Globus pallidus (tissue), 1 donor: ENCODE measurements around the gene ABL1.

ENCODE experiments used
- DNase-seq: peaks from one replicate; pipeline ENCODE4 v3.0.0-alpha.2; 2015; ENCODE audit warnings: low spot score

ABL1 gene

DNA sequence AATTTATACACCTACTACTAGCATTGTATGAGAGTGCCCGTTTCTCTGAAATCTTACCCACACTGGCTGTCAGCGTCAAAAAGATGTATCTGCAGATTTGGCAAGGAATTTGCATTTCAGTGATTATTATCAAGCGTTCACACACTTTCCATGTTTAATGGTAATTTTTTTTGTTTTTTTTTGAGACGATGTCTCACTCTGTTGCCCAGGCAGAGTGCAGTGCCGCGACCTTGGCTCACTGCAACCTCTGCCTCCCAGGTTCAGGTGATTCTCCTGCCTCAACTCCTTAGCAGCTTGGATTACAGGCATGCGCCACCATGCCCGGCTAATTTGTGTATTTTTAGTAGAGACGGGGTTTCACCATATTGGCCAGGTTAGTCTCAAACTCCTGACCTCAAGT, 14.3 kb downstream of the ABL1 start:
- no peak for DNase-seq

DNA sequence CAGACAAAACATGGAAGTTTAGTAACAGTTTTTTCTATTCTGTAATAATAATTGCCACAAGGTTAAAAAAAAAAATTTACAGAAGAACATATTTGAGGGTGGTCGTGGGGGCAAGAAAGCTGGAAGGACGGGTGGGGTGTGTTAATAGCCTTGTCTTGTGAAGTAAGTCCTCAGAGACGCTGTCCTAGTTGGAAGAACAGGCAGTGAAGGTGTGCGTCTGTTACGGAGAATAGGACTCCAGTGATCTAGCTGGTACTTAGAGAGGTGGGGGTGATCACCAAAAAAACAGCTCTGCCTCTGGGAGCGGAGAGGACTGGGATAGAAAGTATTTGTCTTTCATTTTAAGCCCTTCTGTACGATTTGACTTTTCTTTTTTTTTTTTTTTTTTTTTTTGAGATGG, 17.7 kb downstream of the ABL1 start:
- no peak for DNase-seq

DNA sequence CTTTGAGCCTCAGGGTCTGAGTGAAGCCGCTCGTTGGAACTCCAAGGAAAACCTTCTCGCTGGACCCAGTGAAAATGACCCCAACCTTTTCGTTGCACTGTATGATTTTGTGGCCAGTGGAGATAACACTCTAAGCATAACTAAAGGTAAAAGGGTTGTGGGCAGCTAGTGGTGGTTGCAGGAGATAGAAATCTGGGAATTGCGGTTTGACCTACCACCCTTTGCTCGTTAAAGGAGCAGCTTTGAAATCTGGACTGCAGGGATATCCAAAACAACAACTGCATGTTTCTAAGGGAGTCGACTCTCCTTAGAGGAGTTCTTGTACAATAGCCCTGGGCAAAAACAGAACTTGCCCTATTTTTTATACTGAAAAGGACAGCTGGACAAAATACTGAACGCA, 19.0 kb downstream of the ABL1 start:
- DNase-seq: no peak

DNA sequence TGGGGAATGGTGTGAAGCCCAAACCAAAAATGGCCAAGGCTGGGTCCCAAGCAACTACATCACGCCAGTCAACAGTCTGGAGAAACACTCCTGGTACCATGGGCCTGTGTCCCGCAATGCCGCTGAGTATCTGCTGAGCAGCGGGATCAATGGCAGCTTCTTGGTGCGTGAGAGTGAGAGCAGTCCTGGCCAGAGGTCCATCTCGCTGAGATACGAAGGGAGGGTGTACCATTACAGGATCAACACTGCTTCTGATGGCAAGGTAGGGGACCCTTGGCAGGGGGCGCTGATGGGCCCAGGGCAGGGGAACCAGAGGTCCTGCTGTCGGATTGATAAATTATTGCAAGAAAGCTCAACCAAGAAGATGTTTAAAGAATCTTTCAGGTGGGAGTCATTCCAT, 19.8 kb downstream of the ABL1 start:
- no peak for DNase-seq

DNA sequence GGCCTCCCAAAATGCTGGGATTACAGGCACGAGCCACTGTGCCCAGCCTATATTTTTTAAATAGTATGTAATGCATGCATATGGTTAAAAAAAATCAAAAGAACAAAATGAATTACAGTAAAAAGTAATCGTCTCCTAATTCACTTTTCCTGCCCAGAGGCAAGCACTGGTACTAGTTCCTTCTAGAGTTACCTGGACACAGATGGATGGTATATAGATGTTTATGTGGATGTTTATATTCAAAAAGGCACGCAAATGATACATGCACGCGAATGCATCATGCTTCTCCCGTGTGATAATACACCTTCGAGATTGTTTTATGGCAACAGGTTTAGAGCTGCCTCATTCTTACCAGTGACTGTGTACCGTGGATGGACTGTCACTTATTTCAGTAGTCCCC, 21.4 kb downstream of the ABL1 start:
- DNase-seq: no peak

DNA sequence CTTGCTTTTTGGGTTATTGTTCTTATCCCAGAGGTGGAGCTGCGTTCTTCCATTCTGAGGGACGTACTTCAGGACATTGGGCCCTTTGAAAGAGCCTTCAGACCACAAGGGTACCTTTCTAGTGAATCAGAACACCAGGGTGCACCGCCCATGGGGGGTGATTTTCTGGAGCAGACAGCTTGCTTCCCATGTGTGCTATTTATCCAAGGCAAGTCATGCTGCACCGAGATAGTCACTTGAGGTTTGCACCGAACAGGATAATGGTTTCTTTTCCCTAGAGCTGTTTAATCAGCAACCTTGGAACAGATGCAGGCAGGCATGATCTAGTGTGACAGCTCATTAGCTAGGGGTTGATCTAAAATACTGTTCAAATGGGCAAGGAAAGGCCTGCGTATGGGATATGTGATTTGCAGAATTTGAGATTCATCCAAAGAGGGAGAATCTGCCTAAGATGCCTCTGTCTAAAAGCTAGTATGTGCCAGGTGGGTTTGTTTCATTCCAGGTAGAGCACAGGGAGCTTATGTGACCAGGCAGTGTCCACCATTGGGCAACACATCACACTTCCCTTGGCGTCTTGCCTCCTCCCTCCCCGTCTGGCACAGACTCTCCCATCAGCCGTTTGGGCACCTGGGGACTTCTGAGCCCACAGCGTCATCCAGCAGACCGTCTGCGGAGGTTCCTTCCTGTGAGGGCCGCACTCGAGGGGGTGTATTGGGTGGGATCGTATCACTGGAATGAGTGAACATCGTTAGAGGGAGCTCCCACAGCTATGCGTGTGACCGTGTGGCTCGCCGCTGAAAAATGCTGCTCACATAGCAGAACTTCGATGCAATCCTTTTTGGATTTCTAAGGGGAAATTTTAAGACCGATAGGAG, 23.0 kb downstream of the ABL1 start:
- no peak for DNase-seq

GRCh38 chr9:130858739-130859705, 24.0 kb downstream of the ABL1 start:
- no peak for DNase-seq

GRCh38 chr9:130860458-130861316, 25.6 kb downstream of the ABL1 start:
- no peak for DNase-seq

- no peak for DNase-seq
Observed at GRCh38 chr9:130861372-130862180, 26.5 kb downstream of the ABL1 start.

GRCh38 chr9:130862217-130862616, 27.2 kb downstream of the ABL1 start:
- no peak for DNase-seq

GRCh38 chr9:130862747-130863146, 27.7 kb downstream of the ABL1 start:
- DNase-seq: no peak

DNA sequence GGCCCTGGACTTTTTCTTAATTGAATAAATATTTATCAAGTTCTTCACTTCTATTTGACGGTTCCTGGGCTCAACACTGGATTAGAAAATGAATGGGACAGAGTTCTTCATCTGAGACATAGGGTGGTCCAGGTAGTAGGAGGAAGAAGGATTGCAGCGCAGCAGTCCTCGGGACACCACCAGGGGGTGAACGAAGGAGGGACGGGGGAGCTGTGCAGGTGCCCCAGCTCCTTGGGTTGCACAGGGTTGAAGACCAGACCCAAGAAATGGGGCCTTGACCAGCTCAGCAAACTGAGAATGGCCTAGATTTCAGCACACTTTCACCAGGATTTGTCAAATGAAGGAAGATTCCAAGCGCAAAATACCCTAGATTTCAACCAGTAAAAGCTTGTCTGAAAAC, 29.5 kb downstream of the ABL1 start:
- no peak for DNase-seq

DNA sequence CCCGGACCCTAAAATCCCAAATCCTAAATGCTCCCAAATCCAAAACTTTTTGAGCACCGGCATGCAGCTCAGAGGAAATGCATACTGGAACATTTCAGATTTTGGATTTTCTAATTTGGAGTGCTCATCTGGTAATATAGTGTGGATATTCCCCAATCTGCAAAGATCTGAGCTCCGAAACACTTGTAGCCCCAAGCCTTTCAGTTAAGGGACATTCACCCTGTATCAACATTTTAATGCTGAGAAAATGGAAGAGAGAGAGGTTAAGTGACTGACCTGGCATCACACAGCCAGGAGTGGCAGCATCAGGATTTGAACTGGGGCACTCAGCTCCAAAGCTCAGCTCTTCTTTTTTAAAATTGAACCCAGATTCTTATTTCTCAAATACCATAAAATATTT, 30.9 kb downstream of the ABL1 start:
- no peak for DNase-seq

GRCh38 chr9:130866474-130866965, 31.5 kb downstream of the ABL1 start:
- no peak for DNase-seq

- DNase-seq: no peak
Observed at GRCh38 chr9:130867556-130867955, 32.5 kb downstream of the ABL1 start.

- no peak for DNase-seq
Observed at GRCh38 chr9:130868230-130868629, 33.2 kb downstream of the ABL1 start.

DNA sequence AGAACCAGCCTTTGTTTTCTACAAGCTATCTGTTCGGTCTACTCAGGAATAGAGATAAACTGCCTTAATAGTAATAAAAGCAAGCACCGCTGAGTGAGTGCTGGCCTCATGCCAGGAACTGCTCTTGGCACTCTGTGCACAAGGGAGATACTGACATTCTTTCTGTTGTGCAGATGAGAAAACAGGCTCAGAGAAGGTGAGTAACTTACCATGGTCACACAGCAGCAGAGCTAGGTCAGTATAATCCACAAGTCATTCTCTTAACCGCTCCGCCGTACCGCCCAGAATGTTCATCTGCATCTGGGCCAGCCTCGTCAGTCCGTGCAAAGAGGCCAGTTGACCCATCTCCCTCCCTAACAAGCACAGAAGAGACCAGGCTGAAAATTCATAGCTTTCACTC, 34.2 kb downstream of the ABL1 start:
- DNase-seq: no peak

GRCh38 chr9:130870491-130871381, 35.7 kb downstream of the ABL1 start:
- no peak for DNase-seq

DNA sequence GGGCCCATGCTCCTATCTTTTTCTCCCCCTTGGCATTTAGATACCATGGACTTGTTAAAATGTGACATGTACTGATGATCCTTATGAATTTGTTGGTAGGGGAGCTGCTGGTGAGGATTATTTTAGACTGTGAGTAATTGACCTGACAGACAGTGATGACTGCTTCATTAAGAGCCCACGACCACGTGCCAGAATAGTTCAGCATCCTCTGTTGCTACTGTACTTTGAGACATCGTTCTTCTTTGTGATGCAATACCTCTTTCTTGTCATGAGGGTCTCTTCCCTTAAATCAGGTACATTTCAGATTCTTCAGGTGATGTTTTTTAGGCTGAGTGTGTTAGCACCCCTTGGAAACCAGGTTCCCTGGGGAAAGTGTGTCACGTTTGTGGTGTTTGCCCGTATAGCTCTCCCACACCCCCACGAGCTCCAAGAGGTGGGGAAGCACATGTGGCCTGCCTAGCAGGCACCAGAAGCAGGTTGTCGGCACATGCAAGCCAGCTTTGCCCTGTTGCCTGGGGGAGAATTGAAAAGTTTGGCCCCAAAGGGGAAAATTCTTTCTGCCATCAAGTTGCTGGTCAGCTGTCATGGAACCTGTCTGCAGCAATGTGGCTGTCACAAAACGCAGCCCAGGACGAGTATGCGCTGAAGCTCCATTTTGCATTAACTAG, 36.5 kb downstream of the ABL1 start:
- no peak for DNase-seq
